Glutamatergic neuron (in vitro differentiated cells): Measurements from ENCODE around the gene ULK4. TPM values are rescaled to one million over a fixed set of nuclear protein-coding genes. Genes with fewer than 3 reads are reported as not detected.

Experiments used
- DNase-seq: peaks from one replicate; pipeline ENCODE4 v3.0.0; 2022
- H3K27ac Mint-ChIP-seq: one replicate; pipeline ENCODE4 v1.8.0; 2020; ENCODE audit warnings: mild to moderate bottlenecking, mixed read lengths, inconsistent platforms; ENCODE audit not compliant: unreplicated experiment
- H3K27me3 Mint-ChIP-seq: one replicate; pipeline ENCODE4 v1.8.0; 2020; ENCODE audit warnings: mild to moderate bottlenecking, moderate library complexity, mixed read lengths, inconsistent platforms; ENCODE audit not compliant: unreplicated experiment
- H3K36me3 Mint-ChIP-seq: one replicate; pipeline ENCODE4 v1.8.0; 2020; ENCODE audit warnings: mild to moderate bottlenecking, mixed read lengths, inconsistent platforms; ENCODE audit not compliant: unreplicated experiment
- H3K4me1 Mint-ChIP-seq: one replicate; pipeline ENCODE4 v1.8.0; 2020; ENCODE audit warnings: mild to moderate bottlenecking, low read depth, mixed read lengths, inconsistent platforms; ENCODE audit not compliant: unreplicated experiment
- H3K4me3 Mint-ChIP-seq: one replicate; pipeline ENCODE4 v1.8.0; 2020; ENCODE audit warnings: mild to moderate bottlenecking, mixed read lengths, inconsistent platforms; ENCODE audit not compliant: unreplicated experiment
- H3K9me3 Mint-ChIP-seq: one replicate; pipeline ENCODE4 v1.8.0; 2020; ENCODE audit warnings: mild to moderate bottlenecking, moderate library complexity, mixed read lengths, inconsistent platforms; ENCODE audit not compliant: unreplicated experiment
- total RNA-seq: library from RNA; stranded (reverse); fragmentation: NEBNext Ultra II Directional; extraction: Animal tissue kit (Norgen Biotek cat#: 25700); gene quantifications from one replicate; pipeline ENCODE4 v1.2.1, GENCODE V29; 2021; ENCODE audit not compliant: unreplicated experiment
- TF ChIP-seq, protein P1 (sequence below): fragments of 200-600 bp; sonication (generic); IDR thresholded peaks from one replicate; pipeline ENCODE4 v1.5.0; 2021; ENCODE audit not compliant: partially characterized antibody, unreplicated experiment

Gene ULK4
- total RNA-seq, 1 donor from 2014 or later: 9.7 TPM

DNA sequence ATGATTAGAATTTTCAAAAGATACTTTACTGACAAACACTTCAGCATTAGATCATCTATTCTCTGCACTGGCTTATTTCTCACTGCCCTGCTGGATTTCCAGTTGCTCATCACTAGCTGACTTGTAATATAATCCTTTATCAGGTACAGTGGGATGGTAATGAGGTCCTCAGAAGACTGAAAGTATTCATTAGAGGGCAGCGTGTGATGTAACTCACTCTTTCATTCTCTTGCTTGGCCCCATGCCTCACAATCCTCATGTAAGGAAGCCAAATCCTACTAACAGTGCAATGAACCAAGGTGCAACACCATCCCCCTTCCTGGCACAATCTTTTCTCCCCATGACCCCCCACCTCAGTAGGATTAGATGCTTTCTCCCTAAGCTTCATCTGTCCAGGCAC lies 472.7 kb downstream of the ULK4 start:
- H3K4me3 Mint-ChIP-seq: no peak overlapping the region
- no peak overlapping the region for H3K27ac Mint-ChIP-seq
- no peaks in the 10 kb centered on the region for H3K36me3 Mint-ChIP-seq
- H3K4me1 Mint-ChIP-seq: no peaks in the 10 kb centered on the region
- TF ChIP-seq, protein P1, sequence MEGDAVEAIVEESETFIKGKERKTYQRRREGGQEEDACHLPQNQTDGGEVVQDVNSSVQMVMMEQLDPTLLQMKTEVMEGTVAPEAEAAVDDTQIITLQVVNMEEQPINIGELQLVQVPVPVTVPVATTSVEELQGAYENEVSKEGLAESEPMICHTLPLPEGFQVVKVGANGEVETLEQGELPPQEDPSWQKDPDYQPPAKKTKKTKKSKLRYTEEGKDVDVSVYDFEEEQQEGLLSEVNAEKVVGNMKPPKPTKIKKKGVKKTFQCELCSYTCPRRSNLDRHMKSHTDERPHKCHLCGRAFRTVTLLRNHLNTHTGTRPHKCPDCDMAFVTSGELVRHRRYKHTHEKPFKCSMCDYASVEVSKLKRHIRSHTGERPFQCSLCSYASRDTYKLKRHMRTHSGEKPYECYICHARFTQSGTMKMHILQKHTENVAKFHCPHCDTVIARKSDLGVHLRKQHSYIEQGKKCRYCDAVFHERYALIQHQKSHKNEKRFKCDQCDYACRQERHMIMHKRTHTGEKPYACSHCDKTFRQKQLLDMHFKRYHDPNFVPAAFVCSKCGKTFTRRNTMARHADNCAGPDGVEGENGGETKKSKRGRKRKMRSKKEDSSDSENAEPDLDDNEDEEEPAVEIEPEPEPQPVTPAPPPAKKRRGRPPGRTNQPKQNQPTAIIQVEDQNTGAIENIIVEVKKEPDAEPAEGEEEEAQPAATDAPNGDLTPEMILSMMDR: no peak
- DNase-seq: no peak
- no peaks in the 10 kb centered on the region for H3K27me3 Mint-ChIP-seq
- no peaks in the 10 kb centered on the region for H3K9me3 Mint-ChIP-seq

DNA sequence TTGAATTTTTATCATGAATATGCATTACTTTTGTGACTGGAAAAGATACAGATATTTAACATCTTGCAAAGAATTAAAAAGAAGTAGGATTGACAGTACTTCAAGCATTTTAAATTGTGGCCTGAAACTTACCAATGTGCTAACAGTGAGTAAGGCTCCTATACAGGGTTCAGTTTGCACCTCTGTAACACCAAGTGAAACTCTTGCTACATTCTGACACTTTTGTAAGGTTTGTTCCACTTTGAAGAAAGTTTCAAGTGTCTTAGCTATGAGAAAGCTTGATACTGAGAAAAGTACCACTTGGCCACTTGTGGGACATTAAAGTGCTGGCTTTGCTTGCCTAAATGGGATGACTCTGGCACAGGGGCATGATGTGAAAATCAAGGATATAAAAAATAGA lies 473.4 kb downstream of the ULK4 start:
- H3K4me1 Mint-ChIP-seq: no peaks in the 10 kb centered on the region
- no peaks in the 10 kb centered on the region for H3K27me3 Mint-ChIP-seq
- H3K4me3 Mint-ChIP-seq: no peak overlapping the region
- no peak overlapping the region for H3K27ac Mint-ChIP-seq
- H3K36me3 Mint-ChIP-seq: no peaks in the 10 kb centered on the region
- H3K9me3 Mint-ChIP-seq: no peaks in the 10 kb centered on the region
- TF ChIP-seq, protein P1: no peak
- no peak for DNase-seq

DNA sequence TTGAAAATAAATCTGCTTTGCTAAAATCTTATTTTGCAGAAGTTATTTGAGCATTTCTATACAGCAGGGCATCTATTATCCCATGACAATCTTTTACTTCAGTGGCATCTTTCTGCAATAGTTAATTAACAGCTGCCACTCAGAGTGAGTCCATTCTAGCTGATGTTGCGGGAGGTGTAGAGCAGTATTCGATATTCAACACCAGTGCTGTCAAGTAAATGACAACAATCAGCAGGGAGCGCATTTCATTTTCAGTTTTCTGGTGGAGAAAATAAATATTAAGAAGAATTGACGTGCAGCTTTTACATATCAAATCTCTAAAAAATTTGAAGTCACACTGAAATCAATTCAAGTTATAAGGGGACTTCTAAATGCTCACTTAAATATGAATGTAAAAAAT lies 476.4 kb downstream of the ULK4 start:
- Mint-ChIP-seq H3K4me1 (no peaks in the 10 kb centered on the region), H3K27ac (no peak overlapping the region), H3K4me3 (no peak overlapping the region), H3K27me3 (no peaks in the 10 kb centered on the region), H3K9me3 (peaks cover 4% of the 10 kb centered on the region), H3K36me3 (no peaks in the 10 kb centered on the region)
- no peak for DNase-seq
- TF ChIP-seq, protein P1: no peak

DNA sequence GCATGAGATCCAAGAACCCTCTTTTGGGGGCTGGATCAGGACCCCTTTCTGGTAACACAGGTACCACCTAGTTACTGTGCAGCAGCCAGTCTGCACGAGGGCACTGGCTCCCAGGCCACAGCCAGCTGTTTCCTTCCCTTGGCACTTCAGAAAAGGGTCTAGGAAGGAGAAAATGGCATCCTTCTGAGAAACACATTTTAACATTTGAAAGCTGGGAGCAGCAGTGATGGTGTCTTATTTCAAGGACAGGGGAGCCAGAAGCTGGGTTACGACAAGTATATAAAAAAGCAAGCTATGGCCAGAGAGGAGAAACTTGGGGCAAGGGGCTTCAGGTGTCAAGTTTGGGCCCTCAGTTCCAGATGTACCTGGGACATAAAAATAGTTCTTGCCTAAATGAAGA lies 479.8 kb downstream of the ULK4 start:
- peaks cover 4% of the 10 kb centered on the region for H3K9me3 Mint-ChIP-seq
- H3K4me3 Mint-ChIP-seq: no peak overlapping the region
- no peaks in the 10 kb centered on the region for H3K36me3 Mint-ChIP-seq
- H3K4me1 Mint-ChIP-seq: no peaks in the 10 kb centered on the region
- no peaks in the 10 kb centered on the region for H3K27me3 Mint-ChIP-seq
- H3K27ac Mint-ChIP-seq: no peak overlapping the region
- DNase-seq: no peak
- TF ChIP-seq, protein P1: no peak

DNA sequence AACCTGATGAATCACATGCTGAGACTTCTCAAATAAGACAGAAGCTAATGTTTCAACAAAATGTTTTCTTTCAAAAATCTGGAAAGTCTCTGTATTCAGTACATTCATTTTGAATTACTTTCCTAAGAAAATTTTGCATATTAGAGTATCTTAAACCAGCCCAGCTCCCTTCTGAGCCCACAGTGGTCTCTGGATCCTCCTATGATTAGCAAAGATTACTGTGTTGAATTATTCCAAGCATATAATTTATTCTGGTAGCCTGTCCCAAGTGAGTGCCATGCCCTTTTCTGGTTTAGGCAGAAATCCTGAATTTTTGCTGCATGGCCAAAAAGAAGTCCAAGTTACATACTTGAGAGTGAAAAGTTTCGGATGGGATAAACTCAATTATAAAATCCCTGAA lies 483.6 kb downstream of the ULK4 start:
- Mint-ChIP-seq H3K27me3 (no peaks in the 10 kb centered on the region), H3K4me1 (no peaks in the 10 kb centered on the region), H3K9me3 (peaks cover 4% of the 10 kb centered on the region), H3K27ac (no peak overlapping the region), H3K36me3 (no peaks in the 10 kb centered on the region), H3K4me3 (no peak overlapping the region)
- DNase-seq: no peak
- TF ChIP-seq, protein P1: no peak
